NCI-H146 treated with DMSO at 0.1 percent for 48 hours (cell line): ENCODE measurements around the gene STAT2.
"Not testable (repeated sequence)": the region's sequence is repeated elsewhere in the genome, so short reads cannot be mapped to it uniquely, and the experiment has no call there.

Experiments used
- DNase-seq: peaks from one replicate; lab custom pipeline; 2025; ENCODE audit not compliant: unreplicated experiment; lab: John Stamatoyannopoulos, UW

STAT2 gene

GRCh38 chr12:56359851-56360767 is at the start of gene STAT2:
Gene STAT2 (minus strand): TSS chr12:56360107. CDS start chr12:56356571, 3,536 bp downstream.
- peak; percentile 98 for DNase-seq

GRCh38 chr12:56408799-56409417 is 49.0 kb upstream of the STAT2 start:
- no peak for DNase-seq

- DNase-seq, result not testable (repeated sequence)
Measured at GRCh38 chr12:56404227-56404626, 44.3 kb upstream of the STAT2 start.

GRCh38 chr12:56401612-56402011 is 41.7 kb upstream of the STAT2 start:
- not testable (repeated sequence) for DNase-seq

GRCh38 chr12:56401125-56401524 is 41.2 kb upstream of the STAT2 start:
- DNase-seq, result not testable (repeated sequence)

GRCh38 chr12:56399466-56399865 is 39.6 kb upstream of the STAT2 start:
- DNase-seq, result not testable (repeated sequence)

- no peak for DNase-seq
Measured at GRCh38 chr12:56398324-56398723, 38.4 kb upstream of the STAT2 start.

- no peak for DNase-seq
Measured at GRCh38 chr12:56392331-56392730, 32.4 kb upstream of the STAT2 start.

GRCh38 chr12:56391721-56392120 is 31.8 kb upstream of the STAT2 start:
- DNase-seq, result no peak

GRCh38 chr12:56389412-56389811 is 29.5 kb upstream of the STAT2 start:
- DNase-seq, result no peak

GRCh38 chr12:56387152-56387736 is 27.3 kb upstream of the STAT2 start:
- DNase-seq, result no peak

- peak; percentile 47 for DNase-seq
Measured at GRCh38 chr12:56385873-56386272, 26.0 kb upstream of the STAT2 start.

- no peak for DNase-seq
Measured at GRCh38 chr12:56382611-56383010, 22.7 kb upstream of the STAT2 start.

GRCh38 chr12:56377989-56378316 is 18.0 kb upstream of the STAT2 start:
- DNase-seq, result no peak

- DNase-seq, result no peak
Measured at GRCh38 chr12:56377310-56377988, 17.5 kb upstream of the STAT2 start.

- no peak for DNase-seq
Measured at GRCh38 chr12:56375598-56376434, 15.9 kb upstream of the STAT2 start.

- DNase-seq, result no peak
Measured at GRCh38 chr12:56374726-56375597, 15.1 kb upstream of the STAT2 start.

GRCh38 chr12:56373515-56373914 is 13.6 kb upstream of the STAT2 start:
- no peak for DNase-seq

GRCh38 chr12:56366948-56367347 is 7.0 kb upstream of the STAT2 start:
- no peak for DNase-seq
